GM21390 (cell line): ENCODE measurements around the gene TELO2.

ENCODE experiments used
- ATAC-seq: cut with Tn5 transposase; IDR thresholded peaks from one replicate; pipeline ENCODE4 v1.9.1; 2021; ENCODE audit not compliant: unreplicated experiment

TELO2 gene

DNA sequence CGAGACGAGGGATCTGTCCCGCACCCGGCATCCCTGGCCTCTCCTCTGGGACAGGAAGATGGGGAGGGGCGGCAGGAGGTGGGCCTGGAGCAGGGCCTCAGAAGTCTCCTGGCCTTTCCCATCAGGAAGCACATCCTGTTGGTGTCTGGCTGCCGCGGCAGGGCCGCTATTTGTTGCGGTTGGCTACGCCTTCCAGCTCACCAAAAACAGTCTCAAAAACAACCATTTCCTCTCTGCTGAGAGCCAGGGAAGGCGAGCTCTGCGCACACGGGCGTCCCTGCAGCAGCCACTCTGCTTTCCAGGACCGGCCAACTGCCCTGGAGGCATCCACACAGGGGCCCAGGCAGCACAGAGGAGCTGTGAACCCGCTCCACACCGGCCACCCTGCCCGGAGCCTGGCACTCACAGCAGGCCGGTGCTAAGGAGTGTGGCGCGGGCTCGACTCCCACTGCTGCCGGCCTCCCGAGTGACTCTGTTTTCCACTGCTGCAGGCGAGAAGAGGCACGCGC lies 40.3 kb downstream of the TELO2 start, which contains the start of gene TMEM204:
TSS of gene TMEM204 (plus strand) at position 224 of the 509 bp plus-strand sequence. CDS start 610 bp downstream, outside the sequence.
- no peak for ATAC-seq

DNA sequence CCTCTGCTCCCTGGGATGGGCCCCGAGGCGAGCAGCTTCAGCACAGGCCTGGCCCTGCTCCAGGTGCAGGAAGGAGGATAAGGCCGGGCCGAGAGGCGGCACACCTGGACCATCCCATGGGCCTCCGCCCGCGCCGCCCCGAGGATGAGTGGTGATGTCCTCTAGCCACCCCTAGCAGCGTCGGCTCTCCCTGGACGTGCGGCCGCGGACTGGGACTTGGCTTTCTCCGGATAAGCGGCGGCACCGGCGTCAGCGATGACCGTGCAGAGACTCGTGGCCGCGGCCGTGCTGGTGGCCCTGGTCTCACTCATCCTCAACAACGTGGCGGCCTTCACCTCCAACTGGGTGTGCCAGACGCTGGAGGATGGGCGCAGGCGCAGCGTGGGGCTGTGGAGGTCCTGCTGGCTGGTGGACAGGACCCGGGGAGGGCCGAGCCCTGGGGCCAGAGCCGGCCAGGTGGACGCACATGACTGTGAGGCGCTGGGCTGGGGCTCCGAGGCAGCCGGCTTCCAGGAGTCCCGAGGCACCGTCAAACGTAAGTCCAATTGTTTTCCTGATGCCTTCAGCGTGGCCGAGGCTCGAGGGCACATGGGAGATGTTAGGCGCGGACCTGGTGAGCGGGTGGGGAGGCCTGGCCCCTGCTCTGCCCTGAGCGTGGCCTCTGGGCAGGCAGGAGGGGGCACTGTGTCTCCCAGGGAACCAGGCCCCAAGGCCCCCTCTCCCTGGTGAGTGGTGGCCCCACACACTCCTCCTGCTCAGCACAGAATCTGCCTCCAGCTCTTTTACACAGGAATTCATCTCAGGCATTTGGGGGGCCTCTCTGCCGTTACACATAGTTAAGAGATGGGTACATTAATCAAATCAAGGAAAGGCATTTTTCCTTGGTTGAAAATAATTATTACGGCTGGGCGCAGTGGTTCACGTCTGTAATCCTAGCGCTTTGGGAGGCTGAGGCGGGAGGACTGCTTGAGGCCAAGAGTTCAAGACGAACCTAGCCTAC lies 41.2 kb downstream of the TELO2 start:
- ATAC-seq = no peak

DNA sequence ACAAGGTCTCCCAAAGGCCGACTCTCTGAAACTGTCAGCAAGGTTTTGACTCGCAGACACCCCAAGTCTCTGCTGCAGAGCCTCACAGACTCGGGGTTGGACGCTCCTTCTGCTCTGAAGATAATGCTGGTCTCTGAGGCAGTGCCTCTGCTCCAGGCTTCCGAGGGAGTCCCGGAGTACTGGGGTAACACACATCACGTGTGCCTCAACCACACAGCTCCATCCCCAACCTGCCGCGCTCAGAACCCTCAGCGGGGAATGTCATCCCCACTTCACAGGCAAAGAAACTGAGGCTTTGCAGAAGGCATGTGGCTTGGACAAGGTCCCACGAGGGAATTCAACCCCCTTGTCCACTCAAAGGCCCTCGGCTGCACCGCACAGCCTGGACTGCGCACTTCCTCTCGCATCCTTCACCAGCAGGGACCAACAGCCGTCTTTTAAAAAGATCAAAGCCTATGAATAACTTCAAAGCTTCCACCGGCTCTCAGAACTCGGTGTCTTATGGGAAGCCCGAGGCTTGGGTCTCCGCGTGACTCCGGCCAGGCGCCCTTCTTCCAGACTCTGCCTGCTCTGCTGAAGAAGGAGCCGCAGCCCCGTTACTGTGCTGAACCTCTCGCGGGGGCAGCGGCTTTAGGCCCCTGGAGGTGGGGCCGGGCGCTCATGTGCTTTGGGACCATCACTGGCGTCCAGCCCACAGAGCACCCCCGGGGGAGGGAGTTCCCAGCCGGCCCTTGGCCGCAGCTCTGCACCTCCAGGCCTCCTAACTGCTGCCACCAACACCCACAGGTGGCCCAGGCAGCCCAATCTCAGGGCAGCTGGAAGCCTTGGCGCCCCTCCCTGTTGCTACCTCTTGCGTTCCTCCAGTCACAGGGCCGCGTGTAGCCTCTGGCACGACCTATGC lies 42.5 kb downstream of the TELO2 start:
- no peak for ATAC-seq

DNA sequence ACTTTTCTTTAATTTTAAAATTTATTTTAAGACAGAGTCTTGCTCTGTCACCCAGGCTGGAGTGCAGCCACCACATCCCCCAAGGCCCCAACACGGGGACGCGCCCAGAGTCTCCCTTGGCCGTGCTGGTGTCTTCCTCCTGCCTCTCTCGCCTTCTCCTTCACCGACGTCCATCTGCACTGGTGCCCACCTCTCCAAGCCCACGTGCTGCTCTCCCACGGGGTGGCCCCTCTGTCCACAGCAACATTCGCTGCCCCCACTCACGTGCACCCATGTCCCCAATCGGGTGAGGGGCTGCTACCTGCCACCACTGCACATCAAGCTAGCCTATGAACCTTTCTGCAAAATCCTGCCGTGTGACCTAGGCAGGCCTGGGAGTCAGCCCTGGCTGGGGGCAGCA lies 43.4 kb downstream of the TELO2 start:
- no peak for ATAC-seq

DNA sequence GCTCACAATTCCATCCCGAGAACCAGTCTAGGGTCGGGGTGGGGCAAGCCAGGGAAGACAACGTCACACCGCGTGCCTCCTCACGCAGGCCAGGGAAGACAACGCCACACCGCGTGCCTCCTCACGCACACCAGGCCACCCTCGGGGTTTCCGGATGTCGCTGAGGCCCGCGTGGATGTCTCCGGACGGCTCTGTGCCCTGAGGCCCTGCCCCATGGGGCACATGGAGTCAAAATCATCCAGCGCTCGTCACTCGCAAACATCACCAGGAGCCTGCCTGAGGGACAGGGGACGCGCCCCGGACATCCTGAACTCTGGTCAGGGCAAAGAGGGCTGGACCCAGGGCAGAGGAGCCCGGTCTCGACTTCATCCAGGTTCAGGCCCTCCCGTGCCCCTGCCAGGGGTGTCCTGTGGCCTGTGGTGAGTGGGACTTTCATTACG lies 44.0 kb downstream of the TELO2 start:
- ATAC-seq = no peak

DNA sequence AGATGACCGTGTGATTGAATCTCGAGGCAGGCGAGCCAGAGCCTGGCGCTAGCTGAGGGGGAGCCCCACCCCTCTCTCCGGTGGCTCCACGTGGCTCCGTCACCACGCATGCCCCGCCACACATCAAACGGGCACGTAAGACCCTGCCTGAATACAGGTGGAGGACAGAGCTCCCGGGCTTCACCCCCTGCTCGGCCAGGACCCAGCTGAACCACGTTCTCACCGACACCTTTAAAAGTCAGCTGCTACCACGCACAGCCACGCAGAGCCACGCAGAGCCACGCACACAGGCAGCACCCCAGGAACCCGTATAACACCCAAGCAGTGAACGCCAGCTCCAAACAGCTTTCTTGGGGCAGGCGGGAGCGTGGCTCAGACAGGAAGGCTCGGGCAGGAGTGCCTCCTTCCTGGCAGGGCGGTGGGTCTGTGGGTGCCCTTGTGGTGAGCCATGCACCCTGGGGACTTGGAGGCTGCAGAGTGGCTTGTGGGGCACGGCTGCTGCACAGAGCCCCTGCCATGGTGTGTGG lies 44.7 kb downstream of the TELO2 start:
- no peak for ATAC-seq

DNA sequence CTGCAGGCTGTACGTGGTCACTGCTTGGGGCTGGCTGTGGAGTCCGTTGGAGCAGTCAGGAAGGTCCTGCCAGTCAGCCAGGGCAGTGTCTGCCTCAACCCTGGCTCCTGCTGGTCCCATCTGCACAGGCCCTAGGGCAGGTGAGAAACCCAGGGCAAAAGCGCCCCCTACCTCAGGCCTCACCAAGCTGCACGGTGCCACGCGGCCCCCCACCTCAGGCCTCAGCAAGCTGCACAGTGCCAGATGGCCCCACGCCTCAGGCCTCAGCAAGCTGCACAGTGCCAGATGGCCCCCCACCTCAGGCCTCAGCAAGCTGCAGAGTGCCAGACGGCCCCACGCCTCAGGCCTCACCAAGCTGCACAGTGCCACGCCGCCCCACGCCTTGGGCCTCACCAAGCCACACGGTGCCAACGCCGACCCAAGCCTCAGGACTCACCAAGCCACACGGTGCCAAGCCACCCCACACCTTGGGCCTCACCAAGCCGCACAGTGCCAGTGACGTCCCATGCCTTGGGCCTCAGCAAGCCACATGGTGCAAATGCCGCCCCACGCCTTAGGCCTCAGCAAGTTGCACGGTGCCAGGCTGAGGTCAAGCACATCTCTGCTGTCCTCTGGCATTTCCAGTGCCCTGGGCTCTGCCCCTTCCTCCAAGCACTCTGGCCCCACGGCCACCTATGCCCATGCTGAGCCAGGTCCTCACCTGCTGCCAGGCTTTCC lies 45.8 kb downstream of the TELO2 start:
- no peak for ATAC-seq

DNA sequence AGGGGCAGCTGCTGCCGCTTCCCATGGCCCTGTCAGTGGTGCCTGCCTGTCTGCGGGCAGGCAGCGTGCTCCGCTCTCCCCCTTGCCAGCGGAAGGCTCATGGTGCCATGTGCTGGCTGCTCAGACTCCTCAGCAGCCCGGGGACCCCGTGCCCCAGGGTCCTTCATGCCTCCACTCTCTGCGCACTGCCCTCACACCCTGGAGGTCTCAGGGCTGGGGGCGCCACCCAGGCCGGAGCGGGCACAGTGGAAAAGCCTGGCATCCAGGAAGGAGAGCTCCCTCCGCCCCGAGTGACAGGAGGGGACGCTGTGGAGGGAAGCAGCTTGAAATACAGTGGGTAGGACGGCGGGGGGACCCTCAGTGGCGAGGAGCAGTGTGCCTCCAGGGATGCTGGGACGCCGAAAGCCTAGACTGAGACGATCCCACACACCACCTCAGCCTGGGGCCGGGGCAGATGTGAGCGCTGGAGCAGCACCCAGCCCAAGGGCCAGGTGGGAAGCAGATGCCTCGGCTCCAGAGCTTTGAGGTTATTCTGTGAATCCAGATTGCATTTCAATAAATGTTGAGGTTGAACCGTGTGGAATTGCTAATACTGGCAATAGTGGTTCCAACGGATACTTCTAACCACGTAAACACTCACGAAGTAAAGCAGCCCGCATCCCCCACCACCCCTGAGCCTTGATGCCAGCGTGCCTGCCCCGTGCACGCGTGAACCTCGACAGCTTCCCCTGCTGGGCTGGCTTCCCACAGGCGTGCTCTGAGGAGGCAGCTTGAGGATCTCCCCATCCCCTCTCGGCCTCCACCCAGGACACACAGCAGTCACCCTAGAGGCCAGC lies 46.8 kb downstream of the TELO2 start:
- ATAC-seq = no peak

DNA sequence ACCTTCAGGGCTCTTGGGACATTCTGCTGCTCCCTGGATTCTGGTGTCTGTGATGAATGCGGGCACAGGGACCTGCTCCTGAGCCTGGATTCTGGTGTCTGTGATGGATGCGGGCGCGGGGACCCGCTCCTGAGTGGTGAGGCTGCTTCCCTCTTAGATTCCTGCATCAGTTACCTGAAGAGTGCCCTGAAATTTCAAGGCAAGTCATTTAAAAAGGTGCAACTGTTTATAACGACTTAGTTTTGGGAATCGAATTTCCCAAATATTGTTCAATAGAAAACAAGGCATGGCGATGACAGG lies 47.3 kb downstream of the TELO2 start:
- ATAC-seq = no peak

DNA sequence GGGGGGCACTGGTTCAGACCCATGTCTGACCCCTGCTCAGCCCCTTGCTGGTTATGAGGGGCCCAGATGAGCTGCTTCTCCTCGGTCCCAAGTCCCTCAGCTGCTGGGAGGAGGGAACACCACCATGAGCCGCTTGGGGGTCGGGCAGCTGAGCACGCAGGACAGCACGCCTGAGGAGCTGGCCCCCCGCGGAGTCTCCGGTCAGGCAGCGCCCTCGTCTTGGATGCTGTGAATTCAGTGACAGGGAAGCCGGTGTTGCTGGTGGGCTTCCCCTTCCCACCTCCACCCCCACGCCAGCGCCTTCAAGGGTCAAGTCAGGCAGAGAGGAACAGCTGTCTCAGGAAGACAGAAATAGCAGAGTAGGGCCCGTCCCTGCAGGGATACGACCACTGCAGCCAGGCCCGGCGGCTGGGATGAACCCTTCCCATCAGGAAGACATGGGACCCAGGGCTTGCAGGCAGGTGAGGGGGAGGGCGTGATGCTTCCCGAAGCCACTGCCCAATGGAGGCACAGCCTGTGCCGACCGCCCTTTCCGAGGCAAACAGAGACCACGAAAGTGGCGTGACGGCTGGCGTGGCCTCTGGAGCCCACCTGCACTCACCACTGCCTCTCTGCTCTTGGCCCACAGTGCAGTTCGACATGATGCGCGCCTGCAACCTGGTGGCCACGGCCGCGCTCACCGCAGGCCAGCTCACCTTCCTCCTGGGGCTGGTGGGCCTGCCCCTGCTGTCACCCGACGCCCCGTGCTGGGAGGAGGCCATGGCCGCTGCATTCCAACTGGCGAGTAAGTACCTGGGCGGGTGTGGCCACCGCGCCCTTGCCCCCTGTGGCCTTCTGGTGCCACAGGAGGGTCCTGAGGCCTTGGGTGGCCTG lies 48.4 kb downstream of the TELO2 start:
- no peak for ATAC-seq

DNA sequence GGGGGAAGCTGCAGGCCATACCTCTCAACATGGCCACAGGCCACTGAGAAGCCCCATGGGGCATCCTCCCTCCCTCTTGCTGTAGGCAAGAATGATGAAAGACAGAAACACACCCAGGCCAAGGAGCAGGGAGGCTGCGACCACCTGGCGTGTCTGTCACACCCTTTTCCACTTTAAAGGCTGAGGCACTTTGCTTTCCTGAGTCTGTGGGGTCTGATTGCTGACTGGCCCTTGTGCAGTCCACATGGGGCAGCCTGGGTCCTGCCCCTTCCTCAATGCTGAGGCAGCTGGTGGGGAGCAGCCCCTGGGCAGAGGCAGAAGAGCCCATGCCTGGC lies 49.0 kb downstream of the TELO2 start:
- ATAC-seq = no peak

DNA sequence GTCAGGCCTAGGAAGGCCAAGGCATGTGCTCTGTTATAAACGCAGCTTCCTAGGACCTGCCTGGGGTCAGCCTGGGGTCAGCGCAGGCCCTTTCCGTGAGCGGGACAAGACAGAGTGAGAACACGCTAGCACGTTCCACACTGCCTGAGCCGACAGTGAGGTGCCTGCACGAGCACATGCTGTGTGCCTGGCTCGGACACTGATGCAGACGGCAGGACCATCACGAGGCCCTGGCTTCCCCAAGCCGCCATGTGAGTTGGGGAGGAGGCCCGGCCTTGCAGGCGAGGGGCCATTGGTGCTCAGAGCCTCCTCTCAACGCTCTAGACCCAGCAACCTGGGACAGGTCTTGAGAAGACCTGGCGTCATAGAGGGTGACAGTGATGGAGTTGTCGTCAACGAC lies 49.4 kb downstream of the TELO2 start:
- no peak for ATAC-seq

DNA sequence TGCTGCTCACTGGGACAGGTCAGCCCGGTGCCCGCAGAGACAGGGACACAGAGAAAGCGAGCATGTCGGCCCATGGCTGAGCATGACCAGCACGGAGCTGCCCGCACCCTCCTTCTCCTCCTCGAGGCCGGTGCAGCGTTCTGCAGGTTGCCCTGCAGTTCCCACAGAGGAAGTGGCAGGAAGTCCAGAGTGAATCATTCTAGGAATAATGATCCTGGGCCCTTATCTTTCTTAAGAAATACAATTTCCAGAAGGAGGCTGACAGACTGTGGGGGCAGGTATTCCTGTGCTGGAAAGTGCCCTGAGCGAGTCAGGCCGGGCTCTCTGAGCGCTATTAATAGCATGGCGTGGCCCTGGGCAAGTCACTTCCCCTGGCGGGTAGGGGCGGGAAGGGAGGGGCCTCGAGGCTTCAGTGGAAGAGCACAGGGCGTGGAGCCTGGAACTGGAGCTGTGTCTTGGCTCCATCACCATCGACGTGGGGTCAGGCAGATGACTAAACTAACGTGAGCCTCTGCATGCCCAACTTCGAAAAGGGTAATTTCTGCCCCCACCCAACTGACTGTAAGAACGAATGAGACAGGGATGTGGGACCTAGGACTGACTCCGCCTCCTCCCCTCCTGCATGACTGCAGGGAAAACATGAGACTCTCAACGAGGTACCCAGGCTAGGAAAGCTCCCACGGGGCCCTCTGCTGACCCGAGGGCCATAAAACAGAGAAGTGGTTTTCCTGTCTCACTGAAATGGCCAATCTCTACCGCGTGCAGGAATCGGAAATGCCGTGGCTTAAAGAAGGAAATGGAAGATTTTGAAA lies 50.1 kb downstream of the TELO2 start:
- no peak for ATAC-seq

DNA sequence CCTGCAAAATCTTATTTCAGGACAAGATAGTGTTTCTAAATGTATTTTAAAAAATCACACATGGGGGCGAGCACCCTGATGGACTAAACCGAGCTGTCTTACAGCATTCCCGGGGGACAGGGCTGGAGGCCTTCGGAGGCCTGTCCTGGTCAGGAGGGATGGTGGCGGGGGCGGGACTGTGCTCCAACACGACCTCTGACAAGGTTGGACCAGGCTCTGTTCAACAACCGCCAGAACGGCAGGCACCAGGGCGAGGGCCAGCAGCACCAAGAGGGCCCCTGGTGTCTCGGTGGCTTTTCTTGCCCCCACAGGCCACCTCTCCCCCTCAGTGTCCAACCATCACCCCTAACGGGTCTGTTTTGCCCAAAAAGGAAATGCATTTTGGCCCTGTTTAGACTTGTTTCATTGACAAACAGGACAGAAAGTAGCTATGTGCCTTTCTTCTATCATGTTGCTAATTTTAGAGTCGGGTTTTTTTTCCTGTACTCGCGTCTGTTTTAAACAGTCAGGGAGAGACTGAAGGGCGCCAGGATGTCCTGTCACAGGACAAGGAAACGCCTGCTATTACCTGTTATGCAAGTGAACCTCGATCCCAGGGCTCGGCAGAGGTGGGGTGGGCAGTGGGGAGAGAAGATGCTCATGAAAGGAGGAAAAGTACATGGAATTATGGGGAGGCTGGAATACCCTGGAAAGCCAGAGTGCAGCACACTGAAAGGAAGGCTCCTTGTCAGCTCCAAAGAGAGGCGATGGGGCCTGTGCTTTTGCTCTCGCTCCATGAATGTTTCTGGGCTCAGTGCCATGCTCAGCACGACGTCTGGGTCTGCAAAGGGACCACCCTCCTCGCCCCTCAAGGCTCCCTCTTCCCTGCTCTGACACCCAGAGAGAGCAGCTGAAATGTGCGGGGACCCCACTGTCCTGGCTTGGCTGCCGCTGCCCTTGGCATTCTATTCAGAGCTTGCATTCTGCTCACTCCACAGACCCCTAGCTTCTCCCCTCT lies 52.2 kb downstream of the TELO2 start:
- ATAC-seq = no peak

DNA sequence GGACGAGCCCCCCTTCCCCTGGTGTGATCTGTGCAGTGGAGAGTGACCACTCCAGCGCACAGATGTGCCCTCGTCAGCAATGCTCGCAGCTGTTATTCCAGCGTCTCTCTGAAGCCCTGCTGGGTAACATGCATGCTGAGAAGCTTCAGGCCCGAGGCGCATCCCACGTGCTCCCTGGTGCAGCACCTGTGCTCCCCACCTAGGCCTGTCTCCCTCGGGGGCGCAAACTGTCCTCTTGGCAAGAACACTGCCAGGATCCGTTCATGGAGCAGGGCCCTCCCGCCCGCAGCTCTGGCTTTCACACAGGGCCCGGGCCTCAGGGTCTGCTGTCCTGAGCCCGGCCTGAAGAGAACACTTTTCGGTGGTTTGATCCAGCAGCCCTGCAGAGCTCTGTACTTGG lies 53.3 kb downstream of the TELO2 start:
- ATAC-seq = no peak

DNA sequence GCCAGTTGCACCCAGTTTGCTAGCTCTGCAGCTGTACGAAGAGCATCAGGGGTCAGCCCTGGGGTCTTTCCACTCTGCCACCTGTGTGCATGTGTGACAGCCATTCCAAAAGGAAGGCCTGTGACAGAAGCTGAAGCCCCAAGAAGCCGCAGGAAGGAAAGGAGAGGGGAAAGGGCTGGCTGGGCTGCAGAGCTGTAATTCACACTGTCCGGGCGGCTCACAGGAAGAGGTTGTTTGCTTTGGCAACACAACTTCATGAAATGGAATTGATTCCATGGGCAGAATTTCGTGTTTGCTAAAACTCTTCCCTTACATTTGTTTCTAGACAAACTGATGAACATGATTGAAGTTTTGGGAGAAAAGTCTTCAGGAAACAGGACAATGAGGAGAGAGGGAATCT lies 55.1 kb downstream of the TELO2 start:
- no peak for ATAC-seq

DNA sequence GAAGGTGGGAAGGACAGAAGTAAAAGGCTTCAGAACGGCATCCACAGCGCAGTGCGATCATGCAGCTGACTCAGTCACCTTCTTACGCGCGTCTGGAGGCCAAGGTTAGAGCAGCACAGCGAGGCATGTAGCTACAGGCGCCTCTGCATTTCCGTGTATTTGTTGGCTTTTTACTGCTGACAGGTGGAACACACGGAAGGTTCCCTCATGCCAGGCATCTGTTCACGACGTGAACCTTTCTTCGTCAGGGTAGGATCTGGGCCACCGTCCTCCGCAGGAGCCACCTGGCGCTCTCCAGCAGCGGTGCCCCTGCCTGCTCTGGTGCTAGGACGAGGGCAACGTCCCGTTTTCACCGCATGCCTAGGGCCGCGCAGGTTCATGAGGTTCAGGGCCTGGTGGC lies 55.6 kb downstream of the TELO2 start:
- no peak for ATAC-seq
